ENCODE measurements around the gene DNTT.

Gene DNTT

GRCh38 chr10:96310321-96310669, 6.1 kb downstream of the DNTT start:
- Histone ChIP-seq H3K27me3 (ENCODE audit: insufficient read depth, poor library complexity, severe bottlenecking) (no peaks in the 10 kb centered on the region), H3K27ac (replicated peaks) (no peak overlapping the region), H3K4me3 (replicated peaks; ENCODE audit: insufficient read depth, low read length) (no peak overlapping the region)
- TF ChIP-seq REST (IDR thresholded peaks at IDR 0.05; ENCODE audit: insufficient replicate concordance, low read depth) (no peak), POLR2AphosphoS5 (IDR thresholded peaks at IDR 0.05; ENCODE audit: low read depth) (no peak), GABPA (IDR thresholded peaks at IDR 0.05; ENCODE audit: low read depth) (no peak), CTCF (IDR thresholded peaks at IDR 0.05; ENCODE audit: insufficient read depth, low read length) (no peak), SPI1 (IDR thresholded peaks at IDR 0.05; ENCODE audit: borderline replicate concordance, low read depth) (no peak)
- DNase-seq (ENCODE audit: low read depth in 1 of 2, low spot score in 1 of 2): no peak

- no peak overlapping the region for H3K27ac ChIP-seq (replicated peaks)
- no peak overlapping the region for H3K4me3 ChIP-seq (replicated peaks; ENCODE audit: insufficient read depth, low read length)
- no peaks in the 10 kb centered on the region for H3K27me3 ChIP-seq (ENCODE audit: insufficient read depth, poor library complexity, severe bottlenecking)
- TF ChIP-seq GABPA (IDR thresholded peaks at IDR 0.05; ENCODE audit: low read depth) (no peak), SPI1 (IDR thresholded peaks at IDR 0.05; ENCODE audit: borderline replicate concordance, low read depth) (no peak), CTCF (IDR thresholded peaks at IDR 0.05; ENCODE audit: insufficient read depth, low read length) (no peak), REST (IDR thresholded peaks at IDR 0.05; ENCODE audit: insufficient replicate concordance, low read depth) (no peak)
- no peak for DNase-seq (ENCODE audit: low read depth in 1 of 2, low spot score in 1 of 2)
Observed at GRCh38 chr10:96311180-96311715, 7.0 kb downstream of the DNTT start.

GRCh38 chr10:96313344-96313743, 9.1 kb downstream of the DNTT start:
- DNase-seq (ENCODE audit: low read depth in 1 of 2, low spot score in 1 of 2): no peak
- no peak overlapping the region for H3K27ac ChIP-seq (replicated peaks)
- H3K4me3 ChIP-seq (replicated peaks; ENCODE audit: insufficient read depth, low read length): no peak overlapping the region
- TF ChIP-seq GABPA (IDR thresholded peaks at IDR 0.05; ENCODE audit: low read depth) (no peak), CTCF (IDR thresholded peaks at IDR 0.05; ENCODE audit: insufficient read depth, low read length) (no peak), REST (IDR thresholded peaks at IDR 0.05; ENCODE audit: insufficient replicate concordance, low read depth) (no peak), POLR2AphosphoS5 (IDR thresholded peaks at IDR 0.05; ENCODE audit: low read depth) (no peak), SPI1 (IDR thresholded peaks at IDR 0.05; ENCODE audit: borderline replicate concordance, low read depth) (no peak)
- H3K27me3 ChIP-seq (ENCODE audit: insufficient read depth, poor library complexity, severe bottlenecking): no peaks in the 10 kb centered on the region

Data from HL-60 (cell line).